GM18507 (cell line): ENCODE results near the gene SUN5.
A peak's percentile ranks its signal among the peaks of the same experiment; 100 is the strongest.
"Not testable (repeated sequence)": the region's sequence is repeated elsewhere in the genome, so short reads cannot be mapped to it uniquely, and the experiment has no call there.

Experiments used
- DNase-seq: peaks from one replicate; pipeline ENCODE4 v3.0.0; 2011; ENCODE audit warnings: low read depth; ENCODE audit not compliant: insufficient read length; ENCODE audit errors: extremely low spot score
- FAIRE-seq: peaks from 2 replicates; lab custom pipeline; 2011; peaks lifted over from hg19 to GRCh38; lab: Jason Lieb, UNC

SUN5 gene

GRCh38 chr20:32969356-32970114 lies 34.7 kb downstream of the SUN5 start:
- DNase-seq (no peak), FAIRE-seq (no peak)

GRCh38 chr20:32968478-32969241 lies 35.6 kb downstream of the SUN5 start:
- no peak for FAIRE-seq
- no peak for DNase-seq

- DNase-seq: no peak
- no peak for FAIRE-seq
Observed at GRCh38 chr20:32967961-32968457, 36.2 kb downstream of the SUN5 start.

- DNase-seq (no peak), FAIRE-seq (peak; percentile 52)
Observed at GRCh38 chr20:32966881-32967781, 37.1 kb downstream of the SUN5 start.

- DNase-seq: no peak
- no peak for FAIRE-seq
Observed at GRCh38 chr20:32966382-32966781, 37.9 kb downstream of the SUN5 start.

- FAIRE-seq: no peak
Observed at GRCh38 chr20:32965581-32966373, 38.5 kb downstream of the SUN5 start.

GRCh38 chr20:32965115-32965514 lies 39.1 kb downstream of the SUN5 start:
- FAIRE-seq: no peak
- DNase-seq: no peak

More at GRCh38 chr20:32965581-32966373, 38.5 kb downstream of the SUN5 start:
- DNase-seq: no peak

GRCh38 chr20:32964575-32964974 lies 39.7 kb downstream of the SUN5 start:
- DNase-seq: no peak
- FAIRE-seq: no peak

GRCh38 chr20:32963176-32963575 lies 41.1 kb downstream of the SUN5 start:
- FAIRE-seq: no peak

GRCh38 chr20:32962646-32963045 lies 41.6 kb downstream of the SUN5 start:
- not testable (repeated sequence) for FAIRE-seq, DNase-seq

More at GRCh38 chr20:32963176-32963575, 41.1 kb downstream of the SUN5 start:
- no peak for DNase-seq

GRCh38 chr20:32962053-32962452 lies 42.2 kb downstream of the SUN5 start:
- FAIRE-seq (no peak), DNase-seq (no peak)

- FAIRE-seq (no peak), DNase-seq (no peak)
Observed at GRCh38 chr20:32960849-32961731, 43.1 kb downstream of the SUN5 start.

GRCh38 chr20:32960222-32960518 lies 44.1 kb downstream of the SUN5 start:
- no peak for FAIRE-seq
- DNase-seq: no peak

GRCh38 chr20:32959351-32960221 lies 44.6 kb downstream of the SUN5 start:
- FAIRE-seq (no peak), DNase-seq (no peak)

GRCh38 chr20:32958574-32958973 lies 45.7 kb downstream of the SUN5 start:
- DNase-seq: no peak

GRCh38 chr20:32957459-32957858 lies 46.8 kb downstream of the SUN5 start:
- no peak for FAIRE-seq

More at GRCh38 chr20:32958574-32958973, 45.7 kb downstream of the SUN5 start:
- FAIRE-seq: no peak

GRCh38 chr20:32950539-32950938 lies 53.7 kb downstream of the SUN5 start:
- not testable (repeated sequence) for DNase-seq, FAIRE-seq

More at GRCh38 chr20:32957459-32957858, 46.8 kb downstream of the SUN5 start:
- no peak for DNase-seq
